Muscle layer of colon (tissue), 2 donors: ENCODE data around the gene LTBR.
A peak's percentile ranks its signal among the peaks of the same experiment; 100 is the strongest.

Experiments used
- H3K27ac ChIP-seq: one replicate; pipeline ENCODE4 v1.7.0; 2013; ENCODE audit warnings: low read depth, mild to moderate bottlenecking, low read length, moderate library complexity
- H3K27me3 ChIP-seq, 2 donors: one replicate each; pipeline ENCODE4 v1.7.0; 2013; ENCODE audit warnings: low read length in 2 of 2, mild to moderate bottlenecking in 2 of 2; ENCODE audit not compliant: insufficient read depth in 2 of 2, control insufficient read depth in 1 of 2
- H3K36me3 ChIP-seq: one replicate; pipeline ENCODE4 v1.7.0; 2013; ENCODE audit warnings: mild to moderate bottlenecking, low read length; ENCODE audit not compliant: insufficient read depth
- H3K4me1 ChIP-seq: one replicate; pipeline ENCODE4 v1.7.0; 2013; ENCODE audit warnings: mild to moderate bottlenecking, low read length; ENCODE audit not compliant: insufficient read depth
- H3K4me3 ChIP-seq, 2 donors: one replicate each; pipeline ENCODE4 v1.7.0; 2013; ENCODE audit warnings: low read length in 2 of 2, low read depth in 1 of 2, mild to moderate bottlenecking in 1 of 2, moderate library complexity in 1 of 2
- H3K9ac ChIP-seq: one replicate; pipeline ENCODE4 v1.7.0; 2013; ENCODE audit warnings: low read length
- H3K9me3 ChIP-seq: one replicate; pipeline ENCODE4 v1.7.0; 2013; ENCODE audit warnings: mild to moderate bottlenecking, low read length
- donor health status: abdominal sarcoma.
- donor health status: Adenocarcinoma of cecum.

LTBR gene

GRCh38 chr12:6382371-6382770 is 1.6 kb upstream of the LTBR start:
- Histone ChIP-seq H3K4me3 (no peak overlapping the region), H3K36me3 (peaks cover 15% of the 10 kb centered on the region), H3K9me3 (no peaks in the 10 kb centered on the region), H3K9ac (no peak overlapping the region), H3K27ac (no peak overlapping the region), H3K27me3 (no peaks in the 10 kb centered on the region), H3K4me1 (peaks cover 76% of the 10 kb centered on the region)

GRCh38 chr12:6382982-6383381 is 980 bp upstream of the LTBR start:
- peaks cover 74% of the 10 kb centered on the region for H3K4me1 ChIP-seq
- peak overlapping the region; percentile 44 to 55 for H3K4me3 ChIP-seq
- H3K9ac ChIP-seq, result peak overlapping the region; percentile 58
- H3K36me3 ChIP-seq, result peaks cover 21% of the 10 kb centered on the region
- no peaks in the 10 kb centered on the region for H3K27me3 ChIP-seq
- H3K9me3 ChIP-seq, result no peaks in the 10 kb centered on the region
- H3K27ac ChIP-seq, result peak overlapping the region; percentile 100

- peaks cover 35% of the 10 kb centered on the region for H3K36me3 ChIP-seq
- peak overlapping the region; percentile 100 for H3K27ac ChIP-seq
- H3K9ac ChIP-seq, result peak overlapping the region; percentile 88
- peak overlapping the region; percentile 81 to 85 for H3K4me3 ChIP-seq
- H3K27me3 ChIP-seq, result no peaks in the 10 kb centered on the region
- no peaks in the 10 kb centered on the region for H3K9me3 ChIP-seq
- peaks cover 58% of the 10 kb centered on the region for H3K4me1 ChIP-seq
Measured at GRCh38 chr12:6384499-6385436, 806 bp downstream of the LTBR start.

- Histone ChIP-seq H3K9me3 (no peaks in the 10 kb centered on the region), H3K4me3 (no peak overlapping the region), H3K9ac (no peak overlapping the region), H3K27me3 (no peaks in the 10 kb centered on the region), H3K36me3 (peaks cover 47% of the 10 kb centered on the region), H3K4me1 (peaks cover 59% of the 10 kb centered on the region), H3K27ac (peak overlapping the region; percentile 64)
Measured at GRCh38 chr12:6386038-6386437, 2.1 kb downstream of the LTBR start.

- Histone ChIP-seq H3K36me3 (peaks cover 52% of the 10 kb centered on the region), H3K9me3 (no peaks in the 10 kb centered on the region), H3K27me3 (no peaks in the 10 kb centered on the region), H3K4me3 (no peak overlapping the region), H3K9ac (no peak overlapping the region), H3K4me1 (peaks cover 64% of the 10 kb centered on the region), H3K27ac (peak overlapping the region; percentile 64)
Measured at GRCh38 chr12:6386491-6386890, 2.5 kb downstream of the LTBR start.

GRCh38 chr12:6387541-6387940 is 3.6 kb downstream of the LTBR start:
- Histone ChIP-seq H3K27ac (peak overlapping the region; percentile 64), H3K9ac (peak overlapping the region; percentile 5), H3K9me3 (no peaks in the 10 kb centered on the region), H3K4me3 (no peak overlapping the region), H3K36me3 (peaks cover 57% of the 10 kb centered on the region), H3K4me1 (peaks cover 71% of the 10 kb centered on the region), H3K27me3 (no peaks in the 10 kb centered on the region)

- Histone ChIP-seq H3K27ac (peak overlapping the region; percentile 70), H3K9ac (peak overlapping the region; percentile 27), H3K36me3 (peaks cover 57% of the 10 kb centered on the region), H3K9me3 (no peaks in the 10 kb centered on the region), H3K4me1 (peaks cover 59% of the 10 kb centered on the region), H3K27me3 (no peaks in the 10 kb centered on the region), H3K4me3 (no peak overlapping the region)
Measured at GRCh38 chr12:6390084-6390799, 6.3 kb downstream of the LTBR start.

GRCh38 chr12:6391013-6391412 is 7.1 kb downstream of the LTBR start:
- H3K9ac ChIP-seq, result no peak overlapping the region
- peak overlapping the region; percentile 70 for H3K27ac ChIP-seq
- H3K36me3 ChIP-seq, result peaks cover 55% of the 10 kb centered on the region

GRCh38 chr12:6392504-6392903 is 8.5 kb downstream of the LTBR start:
- Histone ChIP-seq H3K9me3 (no peaks in the 10 kb centered on the region), H3K27me3 (no peaks in the 10 kb centered on the region), H3K36me3 (peaks cover 40% of the 10 kb centered on the region), H3K4me3 (no peak overlapping the region), H3K27ac (peak overlapping the region; percentile 70), H3K4me1 (peaks cover 39% of the 10 kb centered on the region), H3K9ac (no peak overlapping the region)

More at GRCh38 chr12:6391013-6391412, 7.1 kb downstream of the LTBR start:
- Histone ChIP-seq H3K9me3 (no peaks in the 10 kb centered on the region), H3K4me1 (peaks cover 54% of the 10 kb centered on the region), H3K4me3 (no peak overlapping the region), H3K27me3 (no peaks in the 10 kb centered on the region)

GRCh38 chr12:6393109-6393508 is 9.1 kb downstream of the LTBR start:
- Histone ChIP-seq H3K27me3 (no peaks in the 10 kb centered on the region), H3K36me3 (peaks cover 34% of the 10 kb centered on the region), H3K4me3 (no peak overlapping the region), H3K27ac (peak overlapping the region; percentile 59), H3K9ac (no peak overlapping the region), H3K9me3 (no peaks in the 10 kb centered on the region), H3K4me1 (peaks cover 36% of the 10 kb centered on the region)

GRCh38 chr12:6394398-6394797 is 10.4 kb downstream of the LTBR start:
- Histone ChIP-seq H3K4me3 (no peak overlapping the region), H3K36me3 (peaks cover 23% of the 10 kb centered on the region), H3K4me1 (peaks cover 36% of the 10 kb centered on the region), H3K27ac (peak overlapping the region; percentile 59), H3K27me3 (no peaks in the 10 kb centered on the region), H3K9me3 (no peaks in the 10 kb centered on the region), H3K9ac (no peak overlapping the region)
